IMR-90 (cell line): ENCODE results near the gene ELFN1. TPM values are rescaled to one million over a fixed set of nuclear protein-coding genes. Genes with fewer than 3 reads are reported as not detected.

Source experiments
- ATAC-seq: fragments of 200-7000 bp; cut with Tn5 transposase; 2 replicates; pipeline ENCODE4 v1.9.1; 2020; ENCODE audit warnings: low read depth, mild to moderate bottlenecking, moderate library complexity
- BruUV-seq: library from RNA; stranded (reverse); fragments of 400-500 nt; replicated peaks from 2 replicates; lab custom pipeline; 2021; lab: Mats Ljungman, UMichigan
- CTCF ChIA-PET: fragments of 300-600 bp; formaldehyde crosslinking; extraction: SDS; loops from one replicate; lab custom pipeline; 2021; ENCODE audit warnings: antibody characterized with exemption; lab: Yijun Ruan, JAX
- POLR2A ChIA-PET: fragments of 300-600 bp; sonication (Branson Sonifier 250); formaldehyde crosslinking; loops from one replicate; lab custom pipeline; 2022; ENCODE audit warnings: antibody characterized with exemption; ENCODE audit not compliant: unreplicated experiment; lab: Charles Lee
- DNase-seq: peaks from one replicate; pipeline ENCODE4 v3.0.0; 2013
- H2AFZ ChIP-seq: replicated peaks from 2 replicates; pipeline ENCODE3; 2013; ENCODE audit warnings: low read length, mild to moderate bottlenecking; ENCODE audit not compliant: poor library complexity
- H2AK5ac ChIP-seq: 2 replicates; pipeline ENCODE4 v1.6.1; 2013; ENCODE audit warnings: low read depth, low read length, inconsistent platforms
- H2AK9ac ChIP-seq: replicated peaks from 2 replicates; pipeline ENCODE3; 2013; ENCODE audit warnings: mild to moderate bottlenecking, low read depth, low read length, moderate library complexity; ENCODE audit not compliant: poor library complexity
- H2BK120ac ChIP-seq: 2 replicates; pipeline ENCODE4 v1.6.1; 2013; ENCODE audit warnings: low read depth, low read length, inconsistent platforms
- H2BK15ac ChIP-seq: 3 replicates; pipeline ENCODE4 v1.6.1; 2013; ENCODE audit warnings: low read depth, low read length, inconsistent platforms
- H2BK20ac ChIP-seq: 2 replicates; pipeline ENCODE4 v1.6.1; 2013; ENCODE audit warnings: low read depth, mild to moderate bottlenecking, inconsistent platforms, low read length, moderate library complexity
- H2BK5ac ChIP-seq: 2 replicates; pipeline ENCODE4 v1.6.1; 2013; ENCODE audit warnings: mild to moderate bottlenecking, low read depth, low read length, inconsistent platforms; ENCODE audit not compliant: poor library complexity, severe bottlenecking
- H3K14ac ChIP-seq: replicated peaks from 2 replicates; pipeline ENCODE4 v1.6.1; 2013; ENCODE audit warnings: low read depth, low read length, inconsistent platforms
- H3K18ac ChIP-seq: 2 replicates; pipeline ENCODE4 v1.6.1; 2013; ENCODE audit warnings: low read depth, low read length, control low read depth
- H3K23ac ChIP-seq: 2 replicates; pipeline ENCODE4 v1.6.1; 2013; ENCODE audit warnings: low read depth, low read length, inconsistent platforms
- H3K27ac ChIP-seq: 2 replicates; pipeline ENCODE4 v1.5.1; 2013; ENCODE audit warnings: mild to moderate bottlenecking, control low read depth, low read length; ENCODE audit not compliant: insufficient read depth
- H3K27me3 ChIP-seq: 2 replicates; pipeline ENCODE4 v1.6.1; 2013; ENCODE audit warnings: low read length; ENCODE audit not compliant: control insufficient read depth, insufficient read depth
- H3K36me3 ChIP-seq: 2 replicates; pipeline ENCODE4 v1.6.1; 2013; ENCODE audit warnings: low read length, mixed read lengths; ENCODE audit not compliant: control insufficient read depth, insufficient read depth
- H3K4ac ChIP-seq: 2 replicates; pipeline ENCODE4 v1.6.1; 2013; ENCODE audit warnings: low read depth, low read length, inconsistent platforms
- H3K4me1 ChIP-seq: 2 replicates; pipeline ENCODE4 v1.6.1; 2013; ENCODE audit warnings: low read length, mixed read lengths; ENCODE audit not compliant: control insufficient read depth, insufficient read depth
- H3K4me2 ChIP-seq: 2 replicates; pipeline ENCODE4 v1.6.1; 2013; ENCODE audit warnings: low read depth, mild to moderate bottlenecking, control low read depth, low read length, moderate library complexity
- H3K4me3 ChIP-seq: 2 replicates; pipeline ENCODE4 v1.5.1; 2013; ENCODE audit warnings: low read depth, mild to moderate bottlenecking, control low read depth, low read length, moderate library complexity; ENCODE audit not compliant: insufficient read depth
- H3K56ac ChIP-seq: 2 replicates; pipeline ENCODE4 v1.6.1; 2013; ENCODE audit warnings: low read length, inconsistent platforms; ENCODE audit not compliant: insufficient read depth; ENCODE audit errors: extremely low read depth
- H3K79me1 ChIP-seq, 2 experiments: 2 replicates each; pipeline ENCODE4 v1.6.1; 2013; ENCODE audit warnings: low read length in 2 of 2, inconsistent platforms in 1 of 2, low read depth in 1 of 2
- H3K9ac ChIP-seq: 2 replicates; pipeline ENCODE4 v1.6.1; 2013; ENCODE audit warnings: low read depth, low read length, control low read depth
- H3K9me1 ChIP-seq: 2 replicates; pipeline ENCODE4 v1.6.1; 2013; ENCODE audit warnings: low read length, inconsistent platforms; ENCODE audit not compliant: insufficient read depth
- H3K9me3 ChIP-seq: 2 replicates; pipeline ENCODE4 v1.6.1; 2013; ENCODE audit warnings: low read length; ENCODE audit not compliant: control insufficient read depth, insufficient read depth
- H4K20me1 ChIP-seq: 2 replicates; pipeline ENCODE4 v1.6.1; 2013; ENCODE audit warnings: low read length, inconsistent platforms; ENCODE audit not compliant: insufficient read depth
- H4K5ac ChIP-seq: 2 replicates; pipeline ENCODE4 v1.6.1; 2013; ENCODE audit warnings: mild to moderate bottlenecking, low read depth, low read length, control low read depth
- H4K8ac ChIP-seq, 2 experiments: 2 replicates each; pipeline ENCODE4 v1.6.1; 2013; ENCODE audit warnings: low read depth in 2 of 2, low read length in 2 of 2, control low read depth in 1 of 2, inconsistent platforms in 1 of 2
- H4K91ac ChIP-seq: 2 replicates; pipeline ENCODE4 v1.6.1; 2013; ENCODE audit warnings: low read depth, low read length, inconsistent platforms; ENCODE audit not compliant: insufficient read depth
- NFE2L2 ChIP-seq: fragments of 150-350 bp; IDR thresholded peaks from 2 replicates; pipeline ENCODE4 v1.6.1; 2016; ENCODE audit warnings: low read depth, mild to moderate bottlenecking, low read length
- POLR2A ChIP-seq: IDR thresholded peaks from 2 replicates; pipeline ENCODE4 v1.6.1; 2012; ENCODE audit warnings: mild to moderate bottlenecking, low read depth, low read length
- RCOR1 ChIP-seq: IDR thresholded peaks from 2 replicates; pipeline ENCODE4 v1.6.1; 2012; ENCODE audit warnings: mild to moderate bottlenecking, low read length, improper control_type of control experiment; ENCODE audit not compliant: insufficient replicate concordance
- RFX5 ChIP-seq: IDR thresholded peaks from 2 replicates; pipeline ENCODE4 v1.8.0; 2012; ENCODE audit warnings: low read depth, mild to moderate bottlenecking, low read length, moderate library complexity
- SMC3 ChIP-seq: fragments of 150-350 bp; IDR thresholded peaks from 2 replicates; pipeline ENCODE4 v1.6.1; 2016; ENCODE audit warnings: low read depth, mild to moderate bottlenecking, antibody characterized with exemption, low read length, moderate library complexity
- WGBS, 2 experiments: methylation state at CpG; one replicate each; pipeline versions ENCODE4 v1.1.5 to v1.1.7; 2013; ENCODE audit warnings: missing lambda C conversion rate in 2 of 2; ENCODE audit not compliant: insufficient read length in 1 of 2; ENCODE audit errors: extremely low coverage in 2 of 2; 5-methylcytosine and 5-hydroxymethylcytosine counted together
- dilution Hi-C: fragments of 300-500 bp; cut with HindIII; formaldehyde crosslinking; loops from one replicate; pipeline ENCODE4 v1.14.3; 2018; ENCODE audit warnings: low sequenced_read_pairs; ENCODE audit not compliant: unreplicated experiment
- in situ Hi-C: fragments of 300-500 bp; cut with MboI; formaldehyde crosslinking; loops from 3 replicates; pipeline ENCODE4 v1.14.3; 2019; ENCODE audit warnings: low sequenced_read_pairs, inconsistent platforms, mixed read lengths
- intact Hi-C: fragments of 100-400 bp; cut with micrococcal nuclease; formaldehyde crosslinking; loops from 2 replicates; pipeline ENCODE4 v1.10.0; 2022
- polyA plus RNA-seq, 3 experiments: library from polyadenylated mRNA; depleted of rRNA; stranded (reverse); fragments of >200 nt; gene quantifications; 2 replicates each; pipeline ENCODE4 v1.2.3, GENCODE V29; 2012; ENCODE audit warnings: low replicate concordance in 1 of 3
- total RNA-seq: library from RNA; depleted of rRNA; stranded (reverse); fragments of >200 nt; gene quantifications from 2 replicates; pipeline ENCODE4 v1.2.3, GENCODE V29; 2012

Gene ELFN1
- total and polyA plus RNA-seq, 2 of the 4 experiments (the other 2 are of a cell fraction) = 1.6 to 5.2 TPM

- ChIA-PET POLR2A (no interaction called here), CTCF (no interaction called here)
- H2BK20ac ChIP-seq = no peak overlapping the region
- no peak overlapping the region for H4K8ac ChIP-seq
- no peaks in the 10 kb centered on the region; the same call in 1 of the 2 replicates for H4K20me1 ChIP-seq
- ATAC-seq (no peak), DNase-seq (no peak)
- no peak overlapping the region for H2BK120ac ChIP-seq
- no peak overlapping the region for H3K56ac ChIP-seq
- H3K79me1 ChIP-seq = no peaks in the 10 kb centered on the region
- in situ Hi-C loops (no loop called here), intact Hi-C loops (no loop called here), dilution Hi-C loops (no loop called here)
- H3K4me2 ChIP-seq = no peak overlapping the region
- no TSS peak for BruUV-seq
- H3K9ac ChIP-seq = no peak overlapping the region
- no peaks in the 10 kb centered on the region for H3K4me1 ChIP-seq
- H2BK15ac ChIP-seq = no peak overlapping the region
- WGBS, 2 experiments = 58% methylated on average over 7 of the region's 10 CpGs; no CpG with 5 or more reads in 1 of the 2 experiments
- TF ChIP-seq RFX5 = no peak
- no peak for TF ChIP-seq NFE2L2
- no peak for TF ChIP-seq RCOR1
- no peak for TF ChIP-seq POLR2A
- no peak for TF ChIP-seq SMC3
- no peak overlapping the region for H2AK9ac ChIP-seq
- H3K23ac ChIP-seq = no peak overlapping the region
- H3K4ac ChIP-seq = no peak overlapping the region
- H3K14ac ChIP-seq = no peak overlapping the region
- H3K27ac ChIP-seq = no peak overlapping the region
- H3K18ac ChIP-seq = no peak overlapping the region
- H3K9me1 ChIP-seq = no peaks in the 10 kb centered on the region
- peaks cover 9% of the 10 kb centered on the region; the same call in 1 of the 2 replicates for H3K27me3 ChIP-seq
- no peak overlapping the region for H2BK5ac ChIP-seq
- H3K9me3 ChIP-seq = no peaks in the 10 kb centered on the region
- no peak overlapping the region for H4K5ac ChIP-seq
- H3K4me3 ChIP-seq = no peak overlapping the region
- H3K36me3 ChIP-seq = no peaks in the 10 kb centered on the region
- H2AFZ ChIP-seq = no peak overlapping the region
- no peak overlapping the region for H4K91ac ChIP-seq
- no peak overlapping the region for H2AK5ac ChIP-seq
Observed at GRCh38 chr7:1737523-1737922, 67.4 kb downstream of the ELFN1 start.
